ENCODE measurements around the gene KREMEN1.

DNA sequence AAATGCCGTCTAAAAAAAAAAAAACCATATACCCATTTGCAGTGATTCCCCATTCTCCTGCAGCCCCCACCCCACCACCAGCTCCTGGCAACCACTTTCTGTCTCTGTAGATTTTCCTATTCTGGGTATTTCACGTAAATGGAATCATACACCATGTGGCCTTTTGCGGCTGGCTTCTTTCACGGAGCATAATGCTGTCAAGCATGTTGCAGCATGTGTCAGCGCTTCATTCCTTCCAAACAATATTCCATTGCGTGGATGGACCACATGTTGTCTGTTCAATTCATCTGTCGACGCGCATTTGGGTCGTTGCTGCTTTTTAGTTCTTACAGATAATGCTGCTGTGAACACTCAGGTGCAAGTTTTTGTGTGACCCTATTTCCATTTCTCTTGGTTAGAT, 118.1 kb downstream of the KREMEN1 start:
- TF ChIP-seq MAX (IDR thresholded peaks at IDR 0.05; ENCODE audit: low read depth, low read length): no peak
- no peak for TF ChIP-seq CTCF (IDR thresholded peaks at IDR 0.05; ENCODE audit: low read depth, low read length)
- no peak for TF ChIP-seq POLR2A (IDR thresholded peaks at IDR 0.05; ENCODE audit: extremely low read depth, insufficient read length)

All from NB4 (cell line).